GM21423 (cell line): ENCODE data around the gene PLD5.
A peak's percentile ranks its signal among the peaks of the same experiment; 100 is the strongest.
"Not testable (repeated sequence)": the region's sequence is repeated elsewhere in the genome, so short reads cannot be mapped to it uniquely, and the experiment has no call there.

Experiments used
- ATAC-seq: cut with Tn5 transposase; IDR thresholded peaks from one replicate; pipeline ENCODE4 v1.9.1; 2021; ENCODE audit warnings: mild to moderate bottlenecking, moderate library complexity; ENCODE audit not compliant: unreplicated experiment

Gene PLD5

GRCh38 chr1:242081446-242081845 lies 443.1 kb downstream of the PLD5 start:
- no peak for ATAC-seq

GRCh38 chr1:242065813-242066212 lies 458.7 kb downstream of the PLD5 start:
- ATAC-seq = no peak

DNA sequence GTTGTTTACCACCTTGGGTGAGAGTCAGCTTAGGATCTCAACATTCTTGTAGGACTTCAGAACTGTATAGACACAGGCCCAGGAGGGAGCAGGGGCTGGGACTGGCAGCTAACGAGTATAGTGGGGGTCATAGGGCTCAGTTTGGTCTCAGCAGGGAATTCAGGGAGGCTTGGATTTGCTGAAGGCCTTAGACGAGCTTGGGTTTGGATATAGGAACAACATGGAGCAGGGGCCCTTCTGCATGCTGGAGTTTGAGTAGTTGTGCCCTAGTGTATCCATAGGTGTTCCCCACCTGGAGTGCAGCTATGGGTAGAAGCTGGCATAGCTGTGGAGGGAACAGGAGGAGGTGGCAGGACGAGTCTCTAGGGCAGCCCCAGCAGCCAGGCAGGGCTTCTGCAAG lies 462.2 kb downstream of the PLD5 start:
- no peak for ATAC-seq

- no peak for ATAC-seq
Observed at GRCh38 chr1:242059976-242060375, 464.5 kb downstream of the PLD5 start.

DNA sequence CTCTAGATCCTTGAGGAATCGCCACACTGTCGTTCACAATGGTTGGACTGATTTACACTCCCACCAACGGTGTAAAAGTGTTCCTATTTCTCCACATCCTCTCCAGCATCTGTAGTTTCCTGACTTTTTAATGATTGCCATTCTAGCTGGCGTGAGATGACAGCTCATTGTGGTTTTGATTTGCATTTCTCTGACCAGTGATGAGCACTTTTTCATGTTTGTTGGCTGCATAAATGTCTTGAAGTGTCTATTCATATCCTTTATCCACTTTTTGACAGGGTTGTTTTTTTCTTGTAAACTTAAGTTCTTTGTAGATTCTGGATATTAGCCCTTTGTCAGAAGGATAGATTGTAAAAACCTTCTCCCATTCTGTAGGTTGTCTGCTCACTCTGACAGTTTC lies 465.9 kb downstream of the PLD5 start:
- ATAC-seq = peak; percentile 86

DNA sequence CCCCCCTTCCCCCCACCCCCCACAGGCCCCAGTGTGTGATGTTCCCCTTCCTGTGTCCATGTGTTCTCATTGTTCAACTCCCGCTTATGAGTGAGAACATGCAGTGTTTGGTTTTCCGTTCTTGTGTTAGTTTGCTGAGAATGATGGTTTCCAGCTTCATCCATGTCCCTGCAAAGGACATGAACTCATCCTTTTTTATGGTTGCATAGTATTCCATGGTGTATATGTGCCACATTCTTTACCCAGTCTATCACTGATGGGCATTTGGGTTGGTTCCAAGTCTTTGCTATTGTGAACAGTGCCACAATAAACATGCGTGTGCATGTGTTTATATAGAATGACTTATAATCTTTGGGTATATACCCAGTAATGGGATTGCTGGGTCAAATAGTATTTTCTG lies 466.3 kb downstream of the PLD5 start:
- ATAC-seq = not testable (repeated sequence)

GRCh38 chr1:242057745-242058115 lies 466.8 kb downstream of the PLD5 start:
- ATAC-seq = no peak

- no peak for ATAC-seq
Observed at GRCh38 chr1:242056988-242057744, 467.3 kb downstream of the PLD5 start.

GRCh38 chr1:242055749-242056320 lies 468.7 kb downstream of the PLD5 start:
- ATAC-seq = no peak

DNA sequence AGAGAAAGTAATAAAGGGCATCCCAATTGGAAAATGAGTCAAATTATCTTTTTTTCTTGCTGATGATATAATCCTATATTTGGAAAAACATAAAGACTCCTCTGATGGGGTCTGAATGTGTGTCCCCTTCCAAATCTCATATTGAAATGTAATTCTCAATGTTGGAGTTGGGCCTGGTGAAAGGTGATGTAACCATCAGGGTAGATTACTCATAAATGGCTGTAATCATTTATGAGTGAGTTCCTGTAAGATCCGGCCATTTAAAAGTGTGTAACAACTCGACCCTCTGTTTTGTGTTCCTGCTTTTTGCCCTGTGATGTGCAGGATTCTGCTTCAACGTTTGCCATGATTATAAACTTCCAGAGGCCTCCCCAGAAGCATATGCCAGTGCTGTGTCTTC lies 481.3 kb downstream of the PLD5 start:
- no peak for ATAC-seq

GRCh38 chr1:242034392-242034791 lies 490.1 kb downstream of the PLD5 start:
- ATAC-seq = no peak

- no peak for ATAC-seq
Observed at GRCh38 chr1:242033447-242033846, 491.1 kb downstream of the PLD5 start.
